Measurements from ENCODE around the gene ESYT1. TPM values are rescaled to one million over a fixed set of nuclear protein-coding genes. Genes with fewer than 3 reads are reported as not detected.
A peak's percentile ranks its signal among the peaks of the same experiment; 100 is the strongest.

Gene ESYT1
- total and polyA plus RNA-seq, 9 of the 15 experiments (the other 6 are each of a cell fraction or from before 2014, with no cell fraction given), result 132 to 420 (median 164) TPM

GRCh38 chr12:56151672-56152131 is 23.6 kb downstream of the ESYT1 start (continued):
- TF ChIP-seq POLR3A (IDR thresholded peaks at IDR 0.05; ENCODE audit: borderline replicate concordance, extremely low read depth, insufficient read depth, insufficient read length) (no peak), CCAR2 (IDR thresholded peaks at IDR 0.05; ENCODE audit: low read depth, low read length) (no peak), ZNF24 (IDR thresholded peaks at IDR 0.05) (no peak), FOXP1 (CRISPR knock-in tag; IDR thresholded peaks at IDR 0.05) (peak; percentile 74), SRSF1 (IDR thresholded peaks at IDR 0.05; ENCODE audit: low read depth, low read length) (no peak), SAFB2 (IDR thresholded peaks at IDR 0.05; ENCODE audit: borderline replicate concordance, low read depth, low read length, severe bottlenecking) (no peak), YY1 (IDR thresholded peaks at IDR 0.05; ENCODE audit: borderline replicate concordance in 1 of 3, control insufficient read depth in 1 of 3, extremely low read depth in 1 of 3, insufficient read depth in 3 of 3, insufficient read length in 1 of 3, insufficient replicate concordance in 2 of 3, low read depth in 1 of 3, low read length in 2 of 3) (peak in 1 of 3 experiments; percentile 47), SNIP1 (IDR thresholded peaks at IDR 0.05; ENCODE audit: low read depth) (peak; percentile 2; the same call in 1 of the 2 replicates), SIN3A (IDR thresholded peaks at IDR 0.05; ENCODE audit: borderline replicate concordance in 2 of 2, control insufficient read depth in 1 of 2, low read depth in 2 of 2, low read length in 2 of 2) (no peak), ZNF445 (CRISPR knock-in tag; IDR thresholded peaks at IDR 0.05; ENCODE audit: low read depth) (no peak), ZNF444 (CRISPR knock-in tag; IDR thresholded peaks at IDR 0.05) (no peak), ZBTB43 (CRISPR knock-in tag; IDR thresholded peaks at IDR 0.05) (no peak), PURB (CRISPR knock-in tag; IDR thresholded peaks at IDR 0.05; ENCODE audit: low read depth) (no peak), ZNF282 (CRISPR knock-in tag; IDR thresholded peaks at IDR 0.05) (no peak), ZKSCAN8 (CRISPR knock-in tag; IDR thresholded peaks at IDR 0.05) (no peak), ZNF253 (CRISPR knock-in tag; conservative IDR thresholded peaks at IDR 0.05) (no peak), U2AF2 (optimal IDR thresholded peaks at IDR 0.05; ENCODE audit: low read depth, low read length) (no peak), ZNF41 (CRISPR knock-in tag; conservative IDR thresholded peaks at IDR 0.05) (no peak)
- TF ChIP-seq, protein P1, sequence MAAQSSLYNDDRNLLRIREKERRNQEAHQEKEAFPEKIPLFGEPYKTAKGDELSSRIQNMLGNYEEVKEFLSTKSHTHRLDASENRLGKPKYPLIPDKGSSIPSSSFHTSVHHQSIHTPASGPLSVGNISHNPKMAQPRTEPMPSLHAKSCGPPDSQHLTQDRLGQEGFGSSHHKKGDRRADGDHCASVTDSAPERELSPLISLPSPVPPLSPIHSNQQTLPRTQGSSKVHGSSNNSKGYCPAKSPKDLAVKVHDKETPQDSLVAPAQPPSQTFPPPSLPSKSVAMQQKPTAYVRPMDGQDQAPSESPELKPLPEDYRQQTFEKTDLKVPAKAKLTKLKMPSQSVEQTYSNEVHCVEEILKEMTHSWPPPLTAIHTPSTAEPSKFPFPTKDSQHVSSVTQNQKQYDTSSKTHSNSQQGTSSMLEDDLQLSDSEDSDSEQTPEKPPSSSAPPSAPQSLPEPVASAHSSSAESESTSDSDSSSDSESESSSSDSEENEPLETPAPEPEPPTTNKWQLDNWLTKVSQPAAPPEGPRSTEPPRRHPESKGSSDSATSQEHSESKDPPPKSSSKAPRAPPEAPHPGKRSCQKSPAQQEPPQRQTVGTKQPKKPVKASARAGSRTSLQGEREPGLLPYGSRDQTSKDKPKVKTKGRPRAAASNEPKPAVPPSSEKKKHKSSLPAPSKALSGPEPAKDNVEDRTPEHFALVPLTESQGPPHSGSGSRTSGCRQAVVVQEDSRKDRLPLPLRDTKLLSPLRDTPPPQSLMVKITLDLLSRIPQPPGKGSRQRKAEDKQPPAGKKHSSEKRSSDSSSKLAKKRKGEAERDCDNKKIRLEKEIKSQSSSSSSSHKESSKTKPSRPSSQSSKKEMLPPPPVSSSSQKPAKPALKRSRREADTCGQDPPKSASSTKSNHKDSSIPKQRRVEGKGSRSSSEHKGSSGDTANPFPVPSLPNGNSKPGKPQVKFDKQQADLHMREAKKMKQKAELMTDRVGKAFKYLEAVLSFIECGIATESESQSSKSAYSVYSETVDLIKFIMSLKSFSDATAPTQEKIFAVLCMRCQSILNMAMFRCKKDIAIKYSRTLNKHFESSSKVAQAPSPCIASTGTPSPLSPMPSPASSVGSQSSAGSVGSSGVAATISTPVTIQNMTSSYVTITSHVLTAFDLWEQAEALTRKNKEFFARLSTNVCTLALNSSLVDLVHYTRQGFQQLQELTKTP (IDR thresholded peaks at IDR 0.05; ENCODE audit: low read depth in 1 of 2, partially characterized antibody in 2 of 2), result no peak
- TF ChIP-seq, protein P2, sequence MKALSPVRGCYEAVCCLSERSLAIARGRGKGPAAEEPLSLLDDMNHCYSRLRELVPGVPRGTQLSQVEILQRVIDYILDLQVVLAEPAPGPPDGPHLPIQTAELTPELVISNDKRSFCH (CRISPR knock-in tag; IDR thresholded peaks at IDR 0.05), result no peak; the same call in 1 of the 2 replicates
- TF ChIP-seq, protein P2 (tag; IDR thresholded peaks at IDR 0.05), result no peak

Measured in K562 (cell line).